ENCODE results near the gene TMEM86B.

GRCh38 chr19:55232986-55233385 is 4.4 kb upstream of the TMEM86B start:
- no peak for TF ChIP-seq YY1 (IDR thresholded peaks at IDR 0.05; ENCODE audit: low read depth)
- TF ChIP-seq EGR1 (IDR thresholded peaks at IDR 0.05): no peak
- no peak for TF ChIP-seq RAD21 (IDR thresholded peaks at IDR 0.05; ENCODE audit: low read depth)
- TF ChIP-seq EP300 (IDR thresholded peaks at IDR 0.05; ENCODE audit: borderline replicate concordance): no peak

Measured in Ishikawa (cell line).